Muscle layer of colon (tissue), 2 donors: Measurements from ENCODE around the gene NEK1.

Experiments used
- H3K27ac ChIP-seq: one replicate; pipeline ENCODE4 v1.7.0; 2013; ENCODE audit warnings: low read depth, mild to moderate bottlenecking, low read length, moderate library complexity
- H3K27me3 ChIP-seq, 2 donors: one replicate each; pipeline ENCODE4 v1.7.0; 2013; ENCODE audit warnings: low read length in 2 of 2, mild to moderate bottlenecking in 2 of 2; ENCODE audit not compliant: insufficient read depth in 2 of 2, control insufficient read depth in 1 of 2
- H3K36me3 ChIP-seq: one replicate; pipeline ENCODE4 v1.7.0; 2013; ENCODE audit warnings: mild to moderate bottlenecking, low read length; ENCODE audit not compliant: insufficient read depth
- H3K4me1 ChIP-seq: one replicate; pipeline ENCODE4 v1.7.0; 2013; ENCODE audit warnings: mild to moderate bottlenecking, low read length; ENCODE audit not compliant: insufficient read depth
- H3K4me3 ChIP-seq, 2 donors: one replicate each; pipeline ENCODE4 v1.7.0; 2013; ENCODE audit warnings: low read length in 2 of 2, low read depth in 1 of 2, mild to moderate bottlenecking in 1 of 2, moderate library complexity in 1 of 2
- H3K9ac ChIP-seq: one replicate; pipeline ENCODE4 v1.7.0; 2013; ENCODE audit warnings: low read length
- H3K9me3 ChIP-seq: one replicate; pipeline ENCODE4 v1.7.0; 2013; ENCODE audit warnings: mild to moderate bottlenecking, low read length
- donor health status: abdominal sarcoma.
- donor health status: Adenocarcinoma of cecum.

Gene NEK1

DNA sequence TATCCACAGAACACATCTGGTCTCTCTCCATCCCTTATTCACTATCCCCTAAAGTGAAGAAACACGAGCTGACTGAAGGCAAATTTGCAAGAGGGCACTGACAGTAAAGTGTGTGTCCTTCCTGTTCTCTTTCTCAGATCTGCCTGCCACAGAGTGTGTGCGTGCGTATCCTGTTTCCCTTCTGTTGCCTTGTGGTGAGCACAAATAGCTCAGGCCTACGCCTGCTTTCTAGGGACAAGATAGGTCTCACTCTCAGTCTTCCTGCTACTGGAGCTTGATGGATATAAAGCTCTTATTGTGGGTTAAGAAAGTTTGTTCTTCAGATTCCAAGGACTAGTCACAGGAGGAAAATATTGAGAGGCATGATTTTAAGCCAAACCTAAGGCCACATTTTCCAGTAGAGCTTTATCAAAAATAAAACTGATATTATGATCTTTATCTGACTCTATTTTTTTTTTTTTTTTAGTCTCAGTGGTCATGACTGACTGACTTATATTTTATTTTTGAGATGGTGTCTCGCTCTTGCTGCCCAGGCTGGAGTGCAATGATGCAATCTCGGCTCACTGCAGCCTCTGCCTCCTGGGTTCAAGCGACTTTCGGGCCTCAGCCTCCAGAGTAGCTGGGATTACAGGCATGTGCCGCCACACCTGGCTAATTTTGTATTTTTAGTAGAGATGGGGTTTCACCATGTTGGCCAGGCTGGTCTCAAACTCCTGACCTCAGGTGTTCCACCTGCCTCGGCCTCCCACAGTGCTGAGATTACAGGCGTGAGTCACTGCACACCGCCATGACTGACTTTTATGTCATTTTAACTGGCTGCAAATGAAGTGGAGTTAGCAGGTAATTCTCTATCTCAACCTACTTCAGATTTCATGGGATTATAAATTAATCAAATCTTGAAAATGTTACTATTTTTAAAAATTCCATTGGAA, 201.3 kb downstream of the NEK1 start:
- Histone ChIP-seq H3K9ac (no peak overlapping the region), H3K9me3 (no peaks in the 10 kb centered on the region), H3K27ac (no peak overlapping the region), H3K27me3 (no peaks in the 10 kb centered on the region), H3K4me1 (no peaks in the 10 kb centered on the region), H3K36me3 (no peaks in the 10 kb centered on the region), H3K4me3 (no peak overlapping the region)

DNA sequence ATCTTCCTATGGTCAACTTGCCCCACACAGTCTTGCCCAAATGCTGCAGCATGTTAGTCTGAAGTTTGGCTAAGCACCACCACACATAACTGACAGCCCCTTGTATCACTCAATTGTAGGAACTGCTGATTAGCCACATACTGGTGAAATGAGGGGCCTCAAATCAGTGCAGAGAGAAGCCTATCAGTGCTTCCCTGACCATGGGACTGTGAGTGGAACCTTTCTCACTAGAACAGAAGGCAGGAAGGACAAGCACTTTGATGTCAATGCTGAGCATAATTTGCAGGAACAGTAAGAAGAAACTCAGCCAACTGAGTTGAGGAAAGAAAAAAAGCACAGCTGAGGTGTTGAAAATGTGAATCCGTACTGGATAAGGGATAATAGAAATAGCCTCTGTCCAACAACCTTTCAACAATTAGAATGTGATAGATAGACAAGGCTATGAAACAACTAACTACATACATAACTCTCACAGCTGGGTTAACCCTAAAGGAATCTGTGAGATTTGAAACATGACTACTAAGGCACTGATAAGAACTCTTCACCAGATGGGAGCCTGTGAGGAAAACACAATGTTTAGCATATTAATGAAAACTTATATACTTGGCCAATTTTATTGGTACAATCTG, 205.1 kb downstream of the NEK1 start:
- Histone ChIP-seq H3K4me1 (no peaks in the 10 kb centered on the region), H3K27me3 (no peaks in the 10 kb centered on the region), H3K9me3 (no peaks in the 10 kb centered on the region), H3K36me3 (no peaks in the 10 kb centered on the region), H3K27ac (no peak overlapping the region), H3K4me3 (no peak overlapping the region), H3K9ac (no peak overlapping the region)

DNA sequence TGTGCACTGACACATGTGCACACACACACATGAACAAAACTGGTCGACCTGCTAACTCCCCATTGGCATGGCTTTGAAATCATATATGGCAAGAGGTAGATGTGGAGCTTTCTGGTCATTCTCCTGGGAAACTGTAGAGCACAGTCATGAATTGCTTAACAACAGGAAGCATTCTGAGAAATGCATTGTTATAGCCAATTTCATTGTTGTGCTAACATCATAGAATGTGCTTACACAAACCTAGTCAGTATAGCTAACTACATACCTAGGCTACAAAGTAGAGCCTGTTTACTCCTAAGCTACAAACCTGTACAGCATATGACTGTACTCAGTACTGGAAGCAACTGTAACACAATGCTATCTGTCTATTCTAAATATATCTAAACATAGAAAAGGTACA, 207.4 kb downstream of the NEK1 start:
- Histone ChIP-seq H3K9ac (no peak overlapping the region), H3K9me3 (no peaks in the 10 kb centered on the region), H3K4me1 (no peaks in the 10 kb centered on the region), H3K4me3 (no peak overlapping the region), H3K27me3 (no peaks in the 10 kb centered on the region), H3K27ac (no peak overlapping the region), H3K36me3 (no peaks in the 10 kb centered on the region)

DNA sequence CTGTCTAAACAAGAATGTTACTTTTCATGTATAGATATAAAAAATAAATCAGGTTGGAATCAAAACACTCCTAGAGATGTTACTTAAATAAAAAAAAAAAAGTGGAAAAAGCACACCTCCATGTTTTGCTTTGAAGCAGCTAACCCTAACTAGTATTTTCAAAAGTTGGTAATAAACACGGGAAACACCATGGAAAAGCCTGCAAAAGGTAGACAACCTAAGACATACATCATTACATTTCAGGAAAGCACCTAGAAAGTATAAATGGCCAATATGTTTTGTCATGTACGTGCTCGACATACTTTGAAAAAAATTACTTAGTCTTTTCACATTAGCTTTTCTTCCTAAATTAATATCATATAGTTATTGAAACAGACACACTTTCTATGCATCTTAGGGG, 211.6 kb downstream of the NEK1 start:
- Histone ChIP-seq H3K9me3 (no peaks in the 10 kb centered on the region), H3K36me3 (no peaks in the 10 kb centered on the region), H3K27me3 (no peaks in the 10 kb centered on the region), H3K27ac (no peak overlapping the region), H3K4me1 (no peaks in the 10 kb centered on the region), H3K4me3 (no peak overlapping the region), H3K9ac (no peak overlapping the region)

DNA sequence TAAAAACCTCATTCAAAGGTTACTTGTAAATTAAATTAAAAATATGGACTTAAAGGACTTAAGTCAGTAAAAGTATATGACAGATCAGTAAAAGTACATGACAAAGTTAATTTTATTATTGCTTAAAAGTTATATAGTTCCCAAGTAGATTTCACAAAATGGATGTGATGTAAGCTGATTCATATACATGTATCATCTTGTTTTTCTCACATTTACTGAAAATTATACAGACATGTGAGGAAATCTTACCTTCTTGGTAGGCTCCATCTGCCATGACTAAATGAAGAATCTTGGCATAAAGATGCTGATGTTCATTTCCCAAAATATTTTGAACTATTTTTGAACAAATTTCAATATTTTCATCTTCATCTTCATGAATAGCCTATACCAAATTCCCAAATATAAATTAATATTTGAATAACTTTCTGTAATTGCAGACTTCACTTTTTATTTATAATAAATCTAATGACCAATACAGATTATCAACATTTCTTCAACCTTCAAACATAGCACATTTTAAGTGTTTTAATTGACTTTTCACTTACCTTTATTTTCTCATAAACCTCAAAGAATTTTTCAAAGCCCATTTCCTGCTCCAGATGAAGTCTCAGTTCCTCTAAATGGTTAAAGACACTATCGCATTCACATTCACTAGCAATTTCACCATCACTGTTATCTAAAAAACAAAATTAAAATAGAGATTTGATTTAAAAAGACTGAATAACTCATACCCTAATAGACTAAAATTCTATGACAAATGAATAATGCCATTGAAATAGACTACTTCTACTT, 212.2 kb downstream of the NEK1 start:
- Histone ChIP-seq H3K27ac (no peak overlapping the region), H3K4me1 (no peaks in the 10 kb centered on the region), H3K36me3 (no peaks in the 10 kb centered on the region), H3K27me3 (no peaks in the 10 kb centered on the region), H3K4me3 (no peak overlapping the region), H3K9me3 (no peaks in the 10 kb centered on the region), H3K9ac (no peak overlapping the region)

DNA sequence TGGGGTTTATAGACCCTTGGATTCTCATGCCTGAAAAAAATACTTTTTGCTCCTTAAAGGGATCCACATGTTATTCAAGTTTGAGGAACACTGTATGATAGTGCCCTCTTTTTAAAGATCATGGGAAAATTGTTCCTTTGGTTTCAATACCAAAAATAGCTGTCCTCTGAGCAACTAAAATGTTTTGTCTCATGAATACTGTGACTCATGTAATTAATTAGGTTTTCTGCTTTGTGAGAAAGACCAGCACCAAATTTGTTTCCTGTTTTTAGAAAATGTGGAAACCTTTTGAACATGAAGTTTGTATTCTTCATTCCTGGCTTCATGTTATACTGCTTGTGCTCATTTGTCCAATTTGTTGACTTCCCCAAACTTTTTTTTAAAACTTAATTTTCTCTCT, 214.1 kb downstream of the NEK1 start:
- H3K9ac ChIP-seq: no peak overlapping the region
- H3K27me3 ChIP-seq: no peaks in the 10 kb centered on the region
- H3K4me1 ChIP-seq: no peaks in the 10 kb centered on the region
- no peaks in the 10 kb centered on the region for H3K9me3 ChIP-seq
- H3K4me3 ChIP-seq: no peak overlapping the region
- no peak overlapping the region for H3K27ac ChIP-seq
- H3K36me3 ChIP-seq: no peaks in the 10 kb centered on the region

DNA sequence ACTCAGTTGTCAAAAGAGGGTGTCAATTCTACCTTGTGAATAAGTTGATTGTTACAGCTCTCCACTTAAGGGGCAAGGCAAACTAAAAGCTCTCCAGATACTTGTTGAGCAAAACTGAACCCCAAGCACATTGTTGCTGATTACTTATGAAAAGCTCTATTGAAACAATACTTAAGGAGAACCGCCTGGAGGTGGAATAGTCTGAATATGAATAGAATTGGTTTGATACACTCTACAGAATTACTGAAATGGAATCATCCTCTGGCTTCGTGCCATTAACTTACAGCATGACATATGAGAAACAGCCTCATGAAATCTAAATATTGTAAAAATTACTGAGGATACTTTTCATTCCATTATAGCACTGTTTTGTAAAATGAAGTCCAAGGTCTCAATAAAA, 214.6 kb downstream of the NEK1 start:
- Histone ChIP-seq H3K4me1 (no peaks in the 10 kb centered on the region), H3K9me3 (no peaks in the 10 kb centered on the region), H3K27ac (no peak overlapping the region), H3K4me3 (no peak overlapping the region), H3K36me3 (no peaks in the 10 kb centered on the region), H3K9ac (no peak overlapping the region), H3K27me3 (no peaks in the 10 kb centered on the region)

DNA sequence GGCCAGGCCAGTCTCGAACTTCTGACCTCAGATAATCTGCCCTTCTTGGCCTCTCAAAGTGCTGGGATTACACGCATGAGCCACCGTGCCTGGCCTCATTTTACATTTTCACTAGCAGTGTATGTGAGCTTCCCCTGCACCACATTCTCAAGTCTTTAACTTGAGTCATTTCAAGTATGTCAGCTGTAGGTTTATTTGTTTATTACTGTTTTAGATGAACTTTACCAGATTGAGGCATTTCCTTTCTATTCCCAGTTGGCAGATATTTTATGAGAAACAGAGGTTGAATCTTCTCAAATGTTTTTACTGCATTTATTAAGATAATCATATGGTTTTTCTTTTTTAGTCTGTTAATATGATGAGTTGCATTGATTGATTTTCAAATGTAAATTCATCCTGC, 227.0 kb downstream of the NEK1 start:
- Histone ChIP-seq H3K9ac (no peak overlapping the region), H3K27me3 (no peaks in the 10 kb centered on the region), H3K4me3 (no peak overlapping the region), H3K4me1 (no peaks in the 10 kb centered on the region), H3K36me3 (no peaks in the 10 kb centered on the region), H3K9me3 (no peaks in the 10 kb centered on the region), H3K27ac (no peak overlapping the region)

DNA sequence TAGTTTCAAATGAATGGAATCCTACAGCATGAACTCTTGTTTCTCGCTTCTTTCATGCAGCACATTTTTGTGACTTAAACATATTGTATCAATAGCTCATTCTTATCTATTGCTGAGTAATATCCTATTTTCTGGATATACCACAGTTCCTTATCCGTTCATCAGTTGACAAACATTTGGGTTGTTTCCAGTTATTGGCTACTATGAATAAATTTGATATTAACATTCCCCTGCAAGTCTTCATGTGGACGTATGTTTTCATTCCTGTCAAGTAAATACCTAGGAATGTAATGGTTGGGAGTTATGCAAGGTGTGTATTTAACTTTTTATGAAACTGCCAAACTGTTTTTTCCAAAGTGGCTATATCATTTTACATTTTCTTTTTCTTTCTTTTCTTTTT, 227.6 kb downstream of the NEK1 start:
- no peaks in the 10 kb centered on the region for H3K4me1 ChIP-seq

DNA sequence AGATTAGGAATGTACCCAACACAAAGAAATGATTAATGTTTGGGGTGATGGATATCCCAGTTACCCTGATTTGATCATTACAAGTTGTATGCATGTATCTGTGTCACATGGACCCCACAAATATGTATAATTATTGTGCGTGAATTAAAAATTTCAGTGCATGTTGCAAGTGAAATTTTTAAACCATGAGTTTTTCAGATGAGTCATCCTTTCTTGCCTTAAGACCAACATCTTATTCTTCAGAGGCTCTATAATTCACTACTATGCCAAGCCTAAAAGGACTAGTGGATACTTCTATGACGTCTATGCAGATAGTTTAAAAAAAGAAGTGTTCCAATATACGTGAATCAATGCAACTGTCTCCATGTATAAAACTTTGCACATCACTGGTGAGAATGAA, 228.7 kb downstream of the NEK1 start:
- no peak overlapping the region for H3K27ac ChIP-seq
- H3K9me3 ChIP-seq: no peaks in the 10 kb centered on the region
- H3K36me3 ChIP-seq: no peaks in the 10 kb centered on the region

More for the DNA sequence above, 227.6 kb downstream of the NEK1 start:
- Histone ChIP-seq H3K9ac (no peak overlapping the region), H3K27ac (no peak overlapping the region), H3K36me3 (no peaks in the 10 kb centered on the region), H3K9me3 (no peaks in the 10 kb centered on the region), H3K27me3 (no peaks in the 10 kb centered on the region), H3K4me3 (no peak overlapping the region)

DNA sequence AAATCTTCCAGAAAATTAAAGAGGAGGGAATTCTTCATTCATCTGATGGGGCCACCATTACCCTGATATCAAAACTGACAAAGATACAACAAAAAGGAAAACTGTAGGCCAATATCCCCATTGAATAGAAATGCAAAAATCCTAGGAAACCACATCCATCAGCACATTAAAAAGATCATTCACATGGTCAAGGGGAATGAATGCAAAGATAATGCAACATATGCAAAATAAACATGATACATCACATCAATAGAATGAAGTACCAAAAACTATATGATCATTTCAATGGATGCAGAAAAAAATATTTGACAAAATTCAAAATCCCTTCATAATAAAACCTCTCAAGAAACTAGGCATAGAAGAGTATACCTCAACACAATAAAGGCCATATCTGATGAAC, 232.7 kb downstream of the NEK1 start:
- H3K36me3 ChIP-seq: no peaks in the 10 kb centered on the region
- no peaks in the 10 kb centered on the region for H3K27me3 ChIP-seq
- no peaks in the 10 kb centered on the region for H3K4me1 ChIP-seq
- H3K9me3 ChIP-seq: no peaks in the 10 kb centered on the region
- no peak overlapping the region for H3K27ac ChIP-seq
- no peak overlapping the region for H3K9ac ChIP-seq
- no peak overlapping the region for H3K4me3 ChIP-seq

More for the DNA sequence above, 228.7 kb downstream of the NEK1 start:
- Histone ChIP-seq H3K4me1 (no peaks in the 10 kb centered on the region), H3K27me3 (no peaks in the 10 kb centered on the region), H3K4me3 (no peak overlapping the region), H3K9ac (no peak overlapping the region)
